SK-N-SH treated with all-trans-retinoic acid at 6 μM for 48 hours (cell line): ENCODE results near the gene SLC22A3.

Source experiments
- ATAC-seq: fragments of 200-7000 bp; cut with Tn5 transposase; 3 replicates; pipeline ENCODE4 v1.9.1; 2020; ENCODE audit warnings: mild to moderate bottlenecking, moderate library complexity
- ARNTL ChIP-seq: fragments of 450-650 bp; formaldehyde crosslinking; IDR thresholded peaks from 2 replicates; pipeline ENCODE4 v1.5.0; 2020; ENCODE audit warnings: low read depth, mild to moderate bottlenecking, moderate library complexity, borderline replicate concordance
- BACH2 ChIP-seq: fragments of 250-450 bp; sonication (Bioruptor Pico); IDR thresholded peaks from 2 replicates; pipeline ENCODE4 v1.9.0; 2021; ENCODE audit warnings: mild to moderate bottlenecking, borderline replicate concordance
- CREB5 ChIP-seq: fragments of 250-450 bp; sonication (Bioruptor Pico); IDR thresholded peaks from 2 replicates; pipeline ENCODE4 v1.5.1; 2020; ENCODE audit warnings: low read depth, mild to moderate bottlenecking, moderate library complexity
- CSDC2 ChIP-seq: fragments of 250-450 bp; sonication (Bioruptor Pico); IDR thresholded peaks from 2 replicates; pipeline ENCODE4 v1.5.0; 2020; ENCODE audit warnings: mild to moderate bottlenecking, moderate library complexity
- ESRRG ChIP-seq: fragments of 250-450 bp; sonication (Bioruptor Pico); IDR thresholded peaks from 2 replicates; pipeline ENCODE4 v1.6.1; 2021; ENCODE audit warnings: mild to moderate bottlenecking
- GLIS3 ChIP-seq: fragments of 250-450 bp; sonication (Bioruptor Pico); IDR thresholded peaks from 2 replicates; pipeline ENCODE4 v1.5.0; 2020; ENCODE audit warnings: mild to moderate bottlenecking, moderate library complexity
- ISL1 ChIP-seq: fragments of 250-450 bp; sonication (Bioruptor Pico); IDR thresholded peaks from 2 replicates; pipeline ENCODE4 v2.1.2; 2022; ENCODE audit warnings: mild to moderate bottlenecking, moderate library complexity
- OSR1 ChIP-seq: fragments of 250-450 bp; sonication (Bioruptor Pico); IDR thresholded peaks from 2 replicates; pipeline ENCODE4 v1.8.0; 2022; ENCODE audit warnings: moderate library complexity, mild to moderate bottlenecking, inconsistent platforms
- PPARA ChIP-seq: fragments of 250-450 bp; sonication (Bioruptor Pico); IDR thresholded peaks from 2 replicates; pipeline ENCODE4 v1.5.0; 2020; ENCODE audit warnings: mild to moderate bottlenecking, borderline replicate concordance
- RARB ChIP-seq: fragments of 250-450 bp; sonication (Bioruptor Pico); IDR thresholded peaks from 2 replicates; pipeline ENCODE4 v1.8.0; 2021; ENCODE audit warnings: mild to moderate bottlenecking, moderate library complexity
- TCF4 ChIP-seq: fragments of 250-450 bp; sonication (Bioruptor Pico); IDR thresholded peaks from 2 replicates; pipeline ENCODE4 v1.8.0; 2021; ENCODE audit warnings: mild to moderate bottlenecking, moderate library complexity, borderline replicate concordance
- TOX ChIP-seq: fragments of 250-450 bp; sonication (Bioruptor Pico); IDR thresholded peaks from 2 replicates; pipeline ENCODE4 v1.8.0; 2021; ENCODE audit warnings: mild to moderate bottlenecking, moderate library complexity, borderline replicate concordance
- ZC3H10 ChIP-seq: fragments of 250-450 bp; sonication (Bioruptor Pico); IDR thresholded peaks from 2 replicates; pipeline ENCODE4 v1.5.1; 2021; ENCODE audit warnings: mild to moderate bottlenecking, moderate library complexity
- ZFP3 ChIP-seq: fragments of 250-450 bp; sonication (Bioruptor Pico); IDR thresholded peaks from 2 replicates; pipeline ENCODE4 v1.5.0; 2020; ENCODE audit warnings: mild to moderate bottlenecking, moderate library complexity
- ZFP30 ChIP-seq: fragments of 450-650 bp; formaldehyde crosslinking; IDR thresholded peaks from 2 replicates; pipeline ENCODE4 v1.5.0; 2022; ENCODE audit warnings: mild to moderate bottlenecking, moderate library complexity
- ZNF70 ChIP-seq: fragments of 450-650 bp; formaldehyde crosslinking; IDR thresholded peaks from 2 replicates; pipeline ENCODE4 v1.5.0; 2020; ENCODE audit warnings: mild to moderate bottlenecking, moderate library complexity
- ZNF8 ChIP-seq: fragments of 450-650 bp; formaldehyde crosslinking; IDR thresholded peaks from 2 replicates; pipeline ENCODE4 v1.5.0; 2020; ENCODE audit warnings: mild to moderate bottlenecking, moderate library complexity
- TF ChIP-seq, protein P1 (sequence below): fragments of 250-450 bp; sonication (Bioruptor Pico); IDR thresholded peaks from 2 replicates; pipeline ENCODE4 v1.8.0; 2021; ENCODE audit warnings: low read depth, mild to moderate bottlenecking, moderate library complexity, borderline replicate concordance
- TF ChIP-seq, protein P2 (sequence below): fragments of 250-450 bp; sonication (Bioruptor Pico); IDR thresholded peaks from 2 replicates; pipeline ENCODE4 v1.5.1; 2021; ENCODE audit warnings: mild to moderate bottlenecking, moderate library complexity
- TF ChIP-seq, protein P3 (sequence below): fragments of 250-450 bp; sonication (Bioruptor Pico); IDR thresholded peaks from 2 replicates; pipeline ENCODE4 v1.5.0; 2020; ENCODE audit warnings: mild to moderate bottlenecking, moderate library complexity

The SLC22A3 gene

GRCh38 chr6:160329188-160329587 is 19.0 kb upstream of the SLC22A3 start:
- TF ChIP-seq OSR1 (CRISPR knock-in tag) = no peak
- TF ChIP-seq TOX (CRISPR knock-in tag) = no peak
- no peak for TF ChIP-seq ISL1 (CRISPR knock-in tag)
- TF ChIP-seq ZNF8 = no peak
- TF ChIP-seq, protein P1, sequence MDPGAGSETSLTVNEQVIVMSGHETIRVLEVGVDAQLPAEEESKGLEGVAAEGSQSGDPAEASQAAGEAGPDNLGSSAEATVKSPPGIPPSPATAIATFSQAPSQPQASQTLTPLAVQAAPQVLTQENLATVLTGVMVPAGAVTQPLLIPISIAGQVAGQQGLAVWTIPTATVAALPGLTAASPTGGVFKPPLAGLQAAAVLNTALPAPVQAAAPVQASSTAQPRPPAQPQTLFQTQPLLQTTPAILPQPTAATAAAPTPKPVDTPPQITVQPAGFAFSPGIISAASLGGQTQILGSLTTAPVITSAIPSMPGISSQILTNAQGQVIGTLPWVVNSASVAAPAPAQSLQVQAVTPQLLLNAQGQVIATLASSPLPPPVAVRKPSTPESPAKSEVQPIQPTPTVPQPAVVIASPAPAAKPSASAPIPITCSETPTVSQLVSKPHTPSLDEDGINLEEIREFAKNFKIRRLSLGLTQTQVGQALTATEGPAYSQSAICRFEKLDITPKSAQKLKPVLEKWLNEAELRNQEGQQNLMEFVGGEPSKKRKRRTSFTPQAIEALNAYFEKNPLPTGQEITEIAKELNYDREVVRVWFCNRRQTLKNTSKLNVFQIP (CRISPR knock-in tag) = no peak
- no peak for TF ChIP-seq BACH2
- TF ChIP-seq ZFP3 (CRISPR knock-in tag) = no peak
- TF ChIP-seq, protein P2, sequence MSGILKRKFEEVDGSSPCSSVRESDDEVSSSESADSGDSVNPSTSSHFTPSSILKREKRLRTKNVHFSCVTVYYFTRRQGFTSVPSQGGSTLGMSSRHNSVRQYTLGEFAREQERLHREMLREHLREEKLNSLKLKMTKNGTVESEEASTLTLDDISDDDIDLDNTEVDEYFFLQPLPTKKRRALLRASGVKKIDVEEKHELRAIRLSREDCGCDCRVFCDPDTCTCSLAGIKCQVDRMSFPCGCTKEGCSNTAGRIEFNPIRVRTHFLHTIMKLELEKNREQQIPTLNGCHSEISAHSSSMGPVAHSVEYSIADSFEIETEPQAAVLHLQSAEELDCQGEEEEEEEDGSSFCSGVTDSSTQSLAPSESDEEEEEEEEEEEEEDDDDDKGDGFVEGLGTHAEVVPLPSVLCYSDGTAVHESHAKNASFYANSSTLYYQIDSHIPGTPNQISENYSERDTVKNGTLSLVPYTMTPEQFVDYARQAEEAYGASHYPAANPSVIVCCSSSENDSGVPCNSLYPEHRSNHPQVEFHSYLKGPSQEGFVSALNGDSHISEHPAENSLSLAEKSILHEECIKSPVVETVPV (CRISPR knock-in tag) = no peak
- no peak for TF ChIP-seq ARNTL
- no peak for ATAC-seq

GRCh38 chr6:160330619-160331018 is 17.6 kb upstream of the SLC22A3 start:
- TF ChIP-seq ZC3H10 (CRISPR knock-in tag) = no peak
- TF ChIP-seq OSR1 (CRISPR knock-in tag) = no peak
- no peak for TF ChIP-seq PPARA (CRISPR knock-in tag)
- no peak for TF ChIP-seq TCF4 (CRISPR knock-in tag)
- TF ChIP-seq ZFP3 (CRISPR knock-in tag) = no peak
- TF ChIP-seq ISL1 (CRISPR knock-in tag) = no peak
- no peak for TF ChIP-seq ZFP30 (CRISPR knock-in tag)
- TF ChIP-seq CREB5 (CRISPR knock-in tag) = no peak
- no peak for TF ChIP-seq TOX (CRISPR knock-in tag)
- TF ChIP-seq ZNF70 (CRISPR knock-in tag) = no peak
- TF ChIP-seq, protein P3, sequence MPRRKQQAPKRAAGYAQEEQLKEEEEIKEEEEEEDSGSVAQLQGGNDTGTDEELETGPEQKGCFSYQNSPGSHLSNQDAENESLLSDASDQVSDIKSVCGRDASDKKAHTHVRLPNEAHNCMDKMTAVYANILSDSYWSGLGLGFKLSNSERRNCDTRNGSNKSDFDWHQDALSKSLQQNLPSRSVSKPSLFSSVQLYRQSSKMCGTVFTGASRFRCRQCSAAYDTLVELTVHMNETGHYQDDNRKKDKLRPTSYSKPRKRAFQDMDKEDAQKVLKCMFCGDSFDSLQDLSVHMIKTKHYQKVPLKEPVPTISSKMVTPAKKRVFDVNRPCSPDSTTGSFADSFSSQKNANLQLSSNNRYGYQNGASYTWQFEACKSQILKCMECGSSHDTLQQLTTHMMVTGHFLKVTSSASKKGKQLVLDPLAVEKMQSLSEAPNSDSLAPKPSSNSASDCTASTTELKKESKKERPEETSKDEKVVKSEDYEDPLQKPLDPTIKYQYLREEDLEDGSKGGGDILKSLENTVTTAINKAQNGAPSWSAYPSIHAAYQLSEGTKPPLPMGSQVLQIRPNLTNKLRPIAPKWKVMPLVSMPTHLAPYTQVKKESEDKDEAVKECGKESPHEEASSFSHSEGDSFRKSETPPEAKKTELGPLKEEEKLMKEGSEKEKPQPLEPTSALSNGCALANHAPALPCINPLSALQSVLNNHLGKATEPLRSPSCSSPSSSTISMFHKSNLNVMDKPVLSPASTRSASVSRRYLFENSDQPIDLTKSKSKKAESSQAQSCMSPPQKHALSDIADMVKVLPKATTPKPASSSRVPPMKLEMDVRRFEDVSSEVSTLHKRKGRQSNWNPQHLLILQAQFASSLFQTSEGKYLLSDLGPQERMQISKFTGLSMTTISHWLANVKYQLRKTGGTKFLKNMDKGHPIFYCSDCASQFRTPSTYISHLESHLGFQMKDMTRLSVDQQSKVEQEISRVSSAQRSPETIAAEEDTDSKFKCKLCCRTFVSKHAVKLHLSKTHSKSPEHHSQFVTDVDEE (CRISPR knock-in tag) = no peak
- TF ChIP-seq, all 23 proteins: peak for 0

DNA sequence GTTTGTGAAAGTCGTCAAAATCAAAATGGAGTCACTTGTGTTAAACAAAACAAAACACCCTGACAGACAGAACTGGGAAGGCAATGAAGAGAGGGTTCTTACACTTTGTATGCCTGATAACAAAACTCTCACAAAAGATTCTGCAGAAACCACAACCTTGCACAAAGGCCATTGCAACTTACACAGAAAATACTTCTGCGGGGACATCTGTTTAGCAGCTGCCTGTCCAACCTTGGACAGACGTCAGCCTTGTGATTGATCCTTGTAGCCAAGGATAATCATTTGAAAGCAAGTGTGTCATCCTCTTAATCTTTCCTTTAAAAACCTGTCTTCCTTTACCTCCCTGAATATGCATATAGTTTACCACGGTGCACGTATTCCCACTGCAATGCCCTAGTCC is 17.0 kb upstream of the SLC22A3 start:
- no peak for TF ChIP-seq ZFP3 (CRISPR knock-in tag)
- TF ChIP-seq OSR1 (CRISPR knock-in tag) = no peak
- no peak for TF ChIP-seq ZNF70 (CRISPR knock-in tag)
- TF ChIP-seq, protein P3 (CRISPR knock-in tag) = no peak
- TF ChIP-seq, protein P2 (CRISPR knock-in tag) = no peak
- TF ChIP-seq GLIS3 (CRISPR knock-in tag) = no peak
- TF ChIP-seq ZFP30 (CRISPR knock-in tag) = no peak
- TF ChIP-seq RARB (CRISPR knock-in tag) = no peak
- TF ChIP-seq ZC3H10 (CRISPR knock-in tag) = no peak
- TF ChIP-seq CSDC2 (CRISPR knock-in tag) = no peak
- no peak for TF ChIP-seq BACH2
- no peak for TF ChIP-seq ZNF8
- TF ChIP-seq, protein P1 (CRISPR knock-in tag) = no peak
- TF ChIP-seq ESRRG (CRISPR knock-in tag) = no peak
- no peak for TF ChIP-seq TCF4 (CRISPR knock-in tag)
- ATAC-seq = no peak

More at GRCh38 chr6:160330619-160331018, 17.6 kb upstream of the SLC22A3 start:
- ATAC-seq = no peak
